Stimulated activated CD8-positive, alpha-beta memory T cell treated with anti-CD3 and anti-CD28 coated beads, Interleukin-15, amount 100 ng/mL, for 48 hours (primary cell): ENCODE results near the gene THEM5.
"Not testable (repeated sequence)": the region's sequence is repeated elsewhere in the genome, so short reads cannot be mapped to it uniquely, and the experiment has no call there.

Experiments
- DNase-seq, 2 donors: peaks; one replicate each; pipeline ENCODE4 v3.0.0-alpha.2; 2020; ENCODE audit warnings: low read depth in 2 of 2

The THEM5 gene

GRCh38 chr1:151867765-151868411 is 14.4 kb upstream of the THEM5 start:
- DNase-seq, result no peak

- no peak for DNase-seq
Measured at GRCh38 chr1:151867321-151867720, 13.8 kb upstream of the THEM5 start.

- no peak for DNase-seq
Measured at GRCh38 chr1:151864411-151864810, 10.9 kb upstream of the THEM5 start.

- DNase-seq, result no peak
Measured at GRCh38 chr1:151862604-151863003, 9.1 kb upstream of the THEM5 start.

GRCh38 chr1:151860504-151861187 is 7.1 kb upstream of the THEM5 start:
- DNase-seq, result no peak

- DNase-seq, result no peak
Measured at GRCh38 chr1:151859891-151860293, 6.4 kb upstream of the THEM5 start.

- DNase-seq, result no peak
Measured at GRCh38 chr1:151858886-151859665, 5.6 kb upstream of the THEM5 start.

GRCh38 chr1:151858030-151858746 is 4.7 kb upstream of the THEM5 start:
- DNase-seq, result no peak

- no peak for DNase-seq
Measured at GRCh38 chr1:151855933-151856332, 2.4 kb upstream of the THEM5 start.

- DNase-seq, result not testable (repeated sequence)
Measured at GRCh38 chr1:151855516-151855915, 2.0 kb upstream of the THEM5 start.

- no peak for DNase-seq
Measured at GRCh38 chr1:151854658-151855057, 1.1 kb upstream of the THEM5 start.

GRCh38 chr1:151852733-151853132 is 779 bp downstream of the THEM5 start:
- DNase-seq, result no peak

- no peak for DNase-seq
Measured at GRCh38 chr1:151851886-151852285, 1.6 kb downstream of the THEM5 start.

GRCh38 chr1:151849871-151850270 is 3.6 kb downstream of the THEM5 start:
- DNase-seq, result no peak

GRCh38 chr1:151849126-151849525 is 4.4 kb downstream of the THEM5 start:
- no peak for DNase-seq

- DNase-seq, result no peak
Measured at GRCh38 chr1:151847867-151848596, 5.5 kb downstream of the THEM5 start.

GRCh38 chr1:151846686-151847237 is 6.8 kb downstream of the THEM5 start:
- DNase-seq, result no peak

GRCh38 chr1:151846062-151846568 is 7.4 kb downstream of the THEM5 start:
- no peak for DNase-seq

- DNase-seq, result no peak
Measured at GRCh38 chr1:151843398-151843797, 10.1 kb downstream of the THEM5 start.

GRCh38 chr1:151841141-151841540 is 12.4 kb downstream of the THEM5 start:
- DNase-seq, result no peak

GRCh38 chr1:151840421-151840820 is 13.1 kb downstream of the THEM5 start:
- DNase-seq, result no peak
